ENCODE data around the gene TRAPPC8. TPM values are rescaled to one million over a fixed set of nuclear protein-coding genes. Genes with fewer than 3 reads are reported as not detected.
"Not testable (repeated sequence)": the region's sequence is repeated elsewhere in the genome, so short reads cannot be mapped to it uniquely, and the experiment has no call there.

TRAPPC8 gene
- polyA plus RNA-seq, 1 experiment, result 30.9 TPM

- CTCF ChIA-PET, result interaction anchor here (0.7 to 2.1 kb wide), 7 partner anchors 10 to 267 kb away, joined by 3 to 10 read pairs (median 3); no protein-coding TSS in a partner anchor
- POLR2A ChIA-PET, result no interaction called here
Measured at GRCh38 chr18:31819925-31820229, 123.1 kb downstream of the TRAPPC8 start.

GRCh38 chr18:31819106-31819924, 123.6 kb downstream of the TRAPPC8 start:
- TF ChIP-seq CTCF (IDR thresholded peaks at IDR 0.05; ENCODE audit: insufficient read depth, low read depth, low read length), result peak; percentile 71
- ChIA-PET CTCF (interaction anchor here (0.7 to 2.1 kb wide), 5 partner anchors 10 to 263 kb away, joined by 3 to 10 read pairs (median 3); no protein-coding TSS in a partner anchor), POLR2A (no interaction called here)
- H3K27me3 ChIP-seq (ENCODE audit: control insufficient read depth, insufficient read depth, low read length), result no peaks in the 10 kb centered on the region
- no peaks in the 10 kb centered on the region for H3K36me3 ChIP-seq (ENCODE audit: control insufficient read depth, insufficient read depth, low read length)
- DNase-seq (ENCODE audit: low read depth), result no peak
- H3K4me3 ChIP-seq (ENCODE audit: low read depth, low read length), result no peak overlapping the region

More at GRCh38 chr18:31819925-31820229, 123.1 kb downstream of the TRAPPC8 start:
- no peak for TF ChIP-seq CTCF (IDR thresholded peaks at IDR 0.05; ENCODE audit: insufficient read depth, low read depth, low read length)
- H3K4me3 ChIP-seq (ENCODE audit: low read depth, low read length), result no peak overlapping the region
- H3K36me3 ChIP-seq (ENCODE audit: control insufficient read depth, insufficient read depth, low read length), result no peaks in the 10 kb centered on the region
- no peak for DNase-seq (ENCODE audit: low read depth)
- H3K27me3 ChIP-seq (ENCODE audit: control insufficient read depth, insufficient read depth, low read length), result no peaks in the 10 kb centered on the region

GRCh38 chr18:31814132-31814531, 128.8 kb downstream of the TRAPPC8 start:
- Histone ChIP-seq H3K36me3 (ENCODE audit: control insufficient read depth, insufficient read depth, low read length) (no peaks in the 10 kb centered on the region), H3K27me3 (ENCODE audit: control insufficient read depth, insufficient read depth, low read length) (no peaks in the 10 kb centered on the region), H3K4me3 (ENCODE audit: low read depth, low read length) (no peak overlapping the region)
- ChIA-PET POLR2A (no interaction called here), CTCF (interaction anchor here (0.6 kb wide), 1 partner anchor 1147 kb away, joined by 3 read pairs; no protein-coding TSS in a partner anchor)
- no peak for TF ChIP-seq CTCF (IDR thresholded peaks at IDR 0.05; ENCODE audit: insufficient read depth, low read depth, low read length)
- DNase-seq (ENCODE audit: low read depth), result no peak

GRCh38 chr18:31810336-31811130, 132.4 kb downstream of the TRAPPC8 start:
- H3K4me3 ChIP-seq (ENCODE audit: low read depth, low read length); H3K36me3 ChIP-seq (ENCODE audit: control insufficient read depth, insufficient read depth, low read length); POLR2A ChIA-PET; H3K27me3 ChIP-seq (ENCODE audit: control insufficient read depth, insufficient read depth, low read length); CTCF ChIA-PET; DNase-seq (ENCODE audit: low read depth): not testable (repeated sequence)

GRCh38 chr18:31809049-31809448, 133.9 kb downstream of the TRAPPC8 start:
- DNase-seq (ENCODE audit: low read depth); CTCF ChIA-PET; H3K36me3 ChIP-seq (ENCODE audit: control insufficient read depth, insufficient read depth, low read length); POLR2A ChIA-PET; H3K4me3 ChIP-seq (ENCODE audit: low read depth, low read length); H3K27me3 ChIP-seq (ENCODE audit: control insufficient read depth, insufficient read depth, low read length): not testable (repeated sequence)

- no peak for TF ChIP-seq CTCF (IDR thresholded peaks at IDR 0.05; ENCODE audit: insufficient read depth, low read depth, low read length)
- ChIA-PET CTCF (interaction anchor here (1.7 kb wide), 1 partner anchor 21 kb away, joined by 4 read pairs; no protein-coding TSS in a partner anchor), POLR2A (no interaction called here)
- no peaks in the 10 kb centered on the region for H3K27me3 ChIP-seq (ENCODE audit: control insufficient read depth, insufficient read depth, low read length)
- DNase-seq (ENCODE audit: low read depth), result no peak
- no peaks in the 10 kb centered on the region for H3K36me3 ChIP-seq (ENCODE audit: control insufficient read depth, insufficient read depth, low read length)
- H3K4me3 ChIP-seq (ENCODE audit: low read depth, low read length), result no peak overlapping the region
Measured at GRCh38 chr18:31801078-31801477, 141.8 kb downstream of the TRAPPC8 start.

- H3K27me3 ChIP-seq (ENCODE audit: control insufficient read depth, insufficient read depth, low read length); CTCF ChIA-PET; H3K4me3 ChIP-seq (ENCODE audit: low read depth, low read length); POLR2A ChIA-PET; H3K36me3 ChIP-seq (ENCODE audit: control insufficient read depth, insufficient read depth, low read length); DNase-seq (ENCODE audit: low read depth): not testable (repeated sequence)
Measured at GRCh38 chr18:31799257-31799656, 143.7 kb downstream of the TRAPPC8 start.

Measured in BJ (cell line).